ENCODE results near the gene KNDC1. TPM values are rescaled to one million over a fixed set of nuclear protein-coding genes. Genes with fewer than 3 reads are reported as not detected.

Gene KNDC1
- total RNA-seq, 2 donors from 2014 or later, result 0.05 to 0.36 TPM

GRCh38 chr10:133179128-133179520, 19.1 kb downstream of the KNDC1 start:
- ATAC-seq (no peak), DNase-seq (ENCODE audit: low spot score) (no peak)
- Mint-ChIP-seq H3K36me3 (no peaks in the 10 kb centered on the region), H3K27ac (no peak overlapping the region), H3K9me3 (peaks cover 17% of the 10 kb centered on the region), H3K4me3 (no peak overlapping the region), H3K27me3 (peaks cover 5 to 16% of the 10 kb centered on the region in 2 donors), H3K4me1 (ENCODE audit: low read depth in 2 of 2) (peaks cover 11 to 12% of the 10 kb centered on the region in 2 donors)

- ATAC-seq (no peak), DNase-seq (ENCODE audit: low spot score) (no peak)
- peaks cover 17% of the 10 kb centered on the region for H3K9me3 Mint-ChIP-seq
- H3K4me3 Mint-ChIP-seq, result no peak overlapping the region
- peaks cover 12 to 15% of the 10 kb centered on the region in 2 donors for H3K4me1 Mint-ChIP-seq (ENCODE audit: low read depth in 2 of 2)
- H3K27ac Mint-ChIP-seq, result no peak overlapping the region
- peaks cover 1 to 11% of the 10 kb centered on the region in 2 donors for H3K27me3 Mint-ChIP-seq
- H3K36me3 Mint-ChIP-seq, result no peaks in the 10 kb centered on the region
Measured at GRCh38 chr10:133179651-133180050, 19.6 kb downstream of the KNDC1 start.

GRCh38 chr10:133180192-133180964, 20.4 kb downstream of the KNDC1 start:
- H3K27ac Mint-ChIP-seq, result no peak overlapping the region
- no peaks in the 10 kb centered on the region for H3K36me3 Mint-ChIP-seq
- no peak for ATAC-seq
- peaks cover 0 to 3% of the 10 kb centered on the region in 2 donors for H3K27me3 Mint-ChIP-seq
- peaks cover 12 to 15% of the 10 kb centered on the region in 2 donors for H3K4me1 Mint-ChIP-seq (ENCODE audit: low read depth in 2 of 2)
- H3K9me3 Mint-ChIP-seq, result peaks cover 16% of the 10 kb centered on the region
- DNase-seq (ENCODE audit: low spot score), result no peak
- no peak overlapping the region for H3K4me3 Mint-ChIP-seq

GRCh38 chr10:133180965-133181639, 21.1 kb downstream of the KNDC1 start:
- Mint-ChIP-seq H3K27me3 (no peaks in the 10 kb centered on the region), H3K9me3 (peaks cover 16% of the 10 kb centered on the region), H3K4me1 (ENCODE audit: low read depth in 2 of 2) (peaks cover 12 to 15% of the 10 kb centered on the region in 2 donors), H3K27ac (no peak overlapping the region), H3K36me3 (no peaks in the 10 kb centered on the region), H3K4me3 (no peak overlapping the region)
- ATAC-seq (no peak), DNase-seq (ENCODE audit: low spot score) (no peak)

- peak in 1 of 2 donors; percentile 34 for ATAC-seq
- no peaks in the 10 kb centered on the region for H3K36me3 Mint-ChIP-seq
- H3K9me3 Mint-ChIP-seq, result peaks cover 12% of the 10 kb centered on the region
- H3K4me3 Mint-ChIP-seq, result no peak overlapping the region
- DNase-seq (ENCODE audit: low spot score), result no peak
- no peak overlapping the region for H3K27ac Mint-ChIP-seq
- H3K27me3 Mint-ChIP-seq, result no peaks in the 10 kb centered on the region
- peaks cover 9 to 13% of the 10 kb centered on the region in 2 donors for H3K4me1 Mint-ChIP-seq (ENCODE audit: low read depth in 2 of 2)
Measured at GRCh38 chr10:133182190-133182589, 22.2 kb downstream of the KNDC1 start.

GRCh38 chr10:133182791-133183645, 23.0 kb downstream of the KNDC1 start:
- DNase-seq (ENCODE audit: low spot score) (no peak), ATAC-seq (no peak)
- H3K9me3 Mint-ChIP-seq, result peaks cover 4% of the 10 kb centered on the region
- H3K27me3 Mint-ChIP-seq, result no peaks in the 10 kb centered on the region
- H3K27ac Mint-ChIP-seq, result no peak overlapping the region
- H3K4me1 Mint-ChIP-seq (ENCODE audit: low read depth in 2 of 2), result peaks cover under 1 to 6% of the 10 kb centered on the region in 2 donors
- no peak overlapping the region for H3K4me3 Mint-ChIP-seq
- H3K36me3 Mint-ChIP-seq, result no peaks in the 10 kb centered on the region

- Mint-ChIP-seq H3K27me3 (no peaks in the 10 kb centered on the region), H3K4me1 (ENCODE audit: low read depth in 2 of 2) (peaks cover 0 to 6% of the 10 kb centered on the region in 2 donors), H3K4me3 (no peak overlapping the region), H3K36me3 (no peaks in the 10 kb centered on the region), H3K27ac (no peak overlapping the region), H3K9me3 (peaks cover 4% of the 10 kb centered on the region)
- ATAC-seq (no peak), DNase-seq (ENCODE audit: low spot score) (no peak)
Measured at GRCh38 chr10:133183646-133184378, 23.8 kb downstream of the KNDC1 start.

- no peak for DNase-seq (ENCODE audit: low spot score)
- H3K27ac Mint-ChIP-seq, result no peak overlapping the region
- no peak overlapping the region for H3K4me3 Mint-ChIP-seq
- peaks cover 0 to 6% of the 10 kb centered on the region in 2 donors for H3K4me1 Mint-ChIP-seq (ENCODE audit: low read depth in 2 of 2)
- ATAC-seq, result no peak
- no peaks in the 10 kb centered on the region for H3K36me3 Mint-ChIP-seq
- H3K9me3 Mint-ChIP-seq, result peaks cover 4% of the 10 kb centered on the region
- no peaks in the 10 kb centered on the region for H3K27me3 Mint-ChIP-seq
Measured at GRCh38 chr10:133184591-133185244, 24.7 kb downstream of the KNDC1 start.

GRCh38 chr10:133185421-133185820, 25.4 kb downstream of the KNDC1 start:
- Mint-ChIP-seq H3K4me1 (ENCODE audit: low read depth in 2 of 2) (peaks cover 0 to 6% of the 10 kb centered on the region in 2 donors), H3K9me3 (peaks cover 4% of the 10 kb centered on the region), H3K36me3 (no peaks in the 10 kb centered on the region), H3K4me3 (no peak overlapping the region), H3K27ac (no peak overlapping the region), H3K27me3 (no peaks in the 10 kb centered on the region)
- DNase-seq (ENCODE audit: low spot score) (no peak), ATAC-seq (no peak)

- Mint-ChIP-seq H3K27ac (no peak overlapping the region), H3K27me3 (no peaks in the 10 kb centered on the region), H3K4me1 (ENCODE audit: low read depth in 2 of 2) (peaks cover 0 to 6% of the 10 kb centered on the region in 2 donors), H3K9me3 (peaks cover 4% of the 10 kb centered on the region), H3K4me3 (no peak overlapping the region), H3K36me3 (no peaks in the 10 kb centered on the region)
- DNase-seq (ENCODE audit: low spot score), result no peak
- ATAC-seq, result no peak
Measured at GRCh38 chr10:133185916-133186315, 25.9 kb downstream of the KNDC1 start.

GRCh38 chr10:133186416-133187090, 26.5 kb downstream of the KNDC1 start:
- H3K27ac Mint-ChIP-seq, result no peak overlapping the region
- peaks cover 0 to 6% of the 10 kb centered on the region in 2 donors for H3K4me1 Mint-ChIP-seq (ENCODE audit: low read depth in 2 of 2)
- ATAC-seq (no peak), DNase-seq (ENCODE audit: low spot score) (no peak)
- no peaks in the 10 kb centered on the region for H3K36me3 Mint-ChIP-seq
- H3K9me3 Mint-ChIP-seq, result peaks cover 4% of the 10 kb centered on the region
- no peak overlapping the region for H3K4me3 Mint-ChIP-seq
- no peaks in the 10 kb centered on the region for H3K27me3 Mint-ChIP-seq

GRCh38 chr10:133187091-133187905, 27.3 kb downstream of the KNDC1 start:
- H3K4me1 Mint-ChIP-seq (ENCODE audit: low read depth in 2 of 2), result peaks cover 0 to 6% of the 10 kb centered on the region in 2 donors
- H3K27me3 Mint-ChIP-seq, result peaks cover 3 to 6% of the 10 kb centered on the region in 2 donors
- no peak for ATAC-seq

More at GRCh38 chr10:133187091-133187905, 27.3 kb downstream of the KNDC1 start:
- peaks cover 7% of the 10 kb centered on the region for H3K9me3 Mint-ChIP-seq
- no peak overlapping the region for H3K4me3 Mint-ChIP-seq
- no peak overlapping the region for H3K27ac Mint-ChIP-seq
- DNase-seq (ENCODE audit: low spot score), result peak; percentile 55
- peaks cover 5% of the 10 kb centered on the region for H3K36me3 Mint-ChIP-seq
